ENCODE measurements around the gene NUDT21.
"Not testable (repeated sequence)": the region's sequence is repeated elsewhere in the genome, so short reads cannot be mapped to it uniquely, and the experiment has no call there.

NUDT21 gene

GRCh38 chr16:56405977-56406672, 45.0 kb downstream of the NUDT21 start:
- H3K4ac ChIP-seq (ENCODE audit: low read depth, low read length), result no peak overlapping the region
- peaks cover 7% of the 10 kb centered on the region for H3K36me3 ChIP-seq (ENCODE audit: control insufficient read depth, insufficient read depth, low read length)
- H3K4me2 ChIP-seq (ENCODE audit: low read length), result no peak overlapping the region
- no peak overlapping the region for H3K18ac ChIP-seq (ENCODE audit: low read length)
- H2BK120ac ChIP-seq (ENCODE audit: low read depth, low read length), result no peak overlapping the region
- no peak overlapping the region for H2AK5ac ChIP-seq (ENCODE audit: low read length)
- no peak overlapping the region for H3K4me3 ChIP-seq (ENCODE audit: low read length)
- WGBS (ENCODE audit: extremely low coverage, insufficient coverage, low lambda C conversion rate), result no CpG with 5 or more reads among the region's 4 CpGs
- H3K9ac ChIP-seq (ENCODE audit: low read length), result no peak overlapping the region
- H4K8ac ChIP-seq (ENCODE audit: low read depth, low read length), result no peak overlapping the region
- no peak overlapping the region for H4K5ac ChIP-seq (ENCODE audit: low read length)
- no peak overlapping the region for H3K23ac ChIP-seq (ENCODE audit: low read length)
- H3K79me2 ChIP-seq (ENCODE audit: control insufficient read depth, insufficient read depth, low read length), result no peaks in the 10 kb centered on the region
- no peaks in the 10 kb centered on the region for H3K79me1 ChIP-seq (ENCODE audit: low read length)
- H2BK15ac ChIP-seq (replicated peaks; ENCODE audit: low read depth), result no peak overlapping the region
- no peak overlapping the region for H3K27ac ChIP-seq (ENCODE audit: low read depth, low read length)
- H3K4me1 ChIP-seq (ENCODE audit: control insufficient read depth, low read depth, low read length), result no peaks in the 10 kb centered on the region
- no peak overlapping the region for H3K56ac ChIP-seq (ENCODE audit: low read length)
- no peak for DNase-seq
- H2BK5ac ChIP-seq (ENCODE audit: low read length), result no peak overlapping the region
- no peaks in the 10 kb centered on the region for H3K27me3 ChIP-seq (ENCODE audit: insufficient read depth, low read length, poor library complexity)

- Histone ChIP-seq H3K56ac (ENCODE audit: low read length) (no peak overlapping the region), H3K4me2 (ENCODE audit: low read length) (no peak overlapping the region), H3K79me1 (ENCODE audit: low read length) (no peaks in the 10 kb centered on the region), H4K8ac (ENCODE audit: low read depth, low read length) (no peak overlapping the region), H2AK5ac (ENCODE audit: low read length) (no peak overlapping the region), H3K23ac (ENCODE audit: low read length) (no peak overlapping the region), H2BK120ac (ENCODE audit: low read depth, low read length) (no peak overlapping the region), H3K9ac (ENCODE audit: low read length) (no peak overlapping the region), H2BK5ac (ENCODE audit: low read length) (no peak overlapping the region), H3K4me1 (ENCODE audit: control insufficient read depth, low read depth, low read length) (no peaks in the 10 kb centered on the region), H3K27ac (ENCODE audit: low read depth, low read length) (no peak overlapping the region), H2BK15ac (replicated peaks; ENCODE audit: low read depth) (no peak overlapping the region), H3K4ac (ENCODE audit: low read depth, low read length) (no peak overlapping the region), H3K4me3 (ENCODE audit: low read length) (no peak overlapping the region), H3K79me2 (ENCODE audit: control insufficient read depth, insufficient read depth, low read length) (no peaks in the 10 kb centered on the region), H3K36me3 (ENCODE audit: control insufficient read depth, insufficient read depth, low read length) (peaks cover 4% of the 10 kb centered on the region), H3K18ac (ENCODE audit: low read length) (no peak overlapping the region), H3K27me3 (ENCODE audit: insufficient read depth, low read length, poor library complexity) (no peaks in the 10 kb centered on the region), H4K5ac (ENCODE audit: low read length) (no peak overlapping the region)
- no CpG with 5 or more reads among the region's 5 CpGs for WGBS (ENCODE audit: extremely low coverage, insufficient coverage, low lambda C conversion rate)
- peak; percentile 45 for DNase-seq
These were observed 49.6 kb downstream of the NUDT21 start for GRCh38 chr16:56401482-56401881.

GRCh38 chr16:56400458-56400857, 50.7 kb downstream of the NUDT21 start:
- no peak overlapping the region for H2BK120ac ChIP-seq (ENCODE audit: low read depth, low read length)
- no peak for DNase-seq
- peaks cover 4% of the 10 kb centered on the region for H3K36me3 ChIP-seq (ENCODE audit: control insufficient read depth, insufficient read depth, low read length)
- no peak overlapping the region for H3K56ac ChIP-seq (ENCODE audit: low read length)
- no peak overlapping the region for H3K23ac ChIP-seq (ENCODE audit: low read length)
- H3K27me3 ChIP-seq (ENCODE audit: insufficient read depth, low read length, poor library complexity), result no peaks in the 10 kb centered on the region
- H2BK5ac ChIP-seq (ENCODE audit: low read length), result no peak overlapping the region
- no peak overlapping the region for H3K9ac ChIP-seq (ENCODE audit: low read length)
- H3K79me1 ChIP-seq (ENCODE audit: low read length), result no peaks in the 10 kb centered on the region
- H2AK5ac ChIP-seq (ENCODE audit: low read length), result no peak overlapping the region
- no peak overlapping the region for H4K8ac ChIP-seq (ENCODE audit: low read depth, low read length)
- H2BK15ac ChIP-seq (replicated peaks; ENCODE audit: low read depth), result no peak overlapping the region
- H3K4ac ChIP-seq (ENCODE audit: low read depth, low read length), result no peak overlapping the region
- WGBS (ENCODE audit: extremely low coverage, insufficient coverage, low lambda C conversion rate), result no CpG with 5 or more reads among the region's 5 CpGs
- H3K4me3 ChIP-seq (ENCODE audit: low read length), result no peak overlapping the region
- no peak overlapping the region for H4K5ac ChIP-seq (ENCODE audit: low read length)
- H3K79me2 ChIP-seq (ENCODE audit: control insufficient read depth, insufficient read depth, low read length), result no peaks in the 10 kb centered on the region
- no peak overlapping the region for H3K18ac ChIP-seq (ENCODE audit: low read length)
- no peak overlapping the region for H3K4me2 ChIP-seq (ENCODE audit: low read length)
- H3K27ac ChIP-seq (ENCODE audit: low read depth, low read length), result no peak overlapping the region
- no peaks in the 10 kb centered on the region for H3K4me1 ChIP-seq (ENCODE audit: control insufficient read depth, low read depth, low read length)

GRCh38 chr16:56399486-56399885, 51.6 kb downstream of the NUDT21 start:
- no peak overlapping the region for H3K4me3 ChIP-seq (ENCODE audit: low read length)
- H3K4me2 ChIP-seq (ENCODE audit: low read length), result no peak overlapping the region
- no peaks in the 10 kb centered on the region for H3K4me1 ChIP-seq (ENCODE audit: control insufficient read depth, low read depth, low read length)
- H3K56ac ChIP-seq (ENCODE audit: low read length), result no peak overlapping the region
- no peak overlapping the region for H2BK15ac ChIP-seq (replicated peaks; ENCODE audit: low read depth)
- no CpG with 5 or more reads among the region's 2 CpGs for WGBS (ENCODE audit: extremely low coverage, insufficient coverage, low lambda C conversion rate)
- DNase-seq, result no peak
- no peak overlapping the region for H4K8ac ChIP-seq (ENCODE audit: low read depth, low read length)
- no peak overlapping the region for H2BK120ac ChIP-seq (ENCODE audit: low read depth, low read length)
- no peaks in the 10 kb centered on the region for H3K79me1 ChIP-seq (ENCODE audit: low read length)
- H3K9ac ChIP-seq (ENCODE audit: low read length), result no peak overlapping the region
- no peak overlapping the region for H3K27ac ChIP-seq (ENCODE audit: low read depth, low read length)
- no peak overlapping the region for H3K18ac ChIP-seq (ENCODE audit: low read length)
- no peak overlapping the region for H4K5ac ChIP-seq (ENCODE audit: low read length)
- no peaks in the 10 kb centered on the region for H3K79me2 ChIP-seq (ENCODE audit: control insufficient read depth, insufficient read depth, low read length)
- peaks cover 4% of the 10 kb centered on the region for H3K36me3 ChIP-seq (ENCODE audit: control insufficient read depth, insufficient read depth, low read length)
- no peak overlapping the region for H3K23ac ChIP-seq (ENCODE audit: low read length)
- no peaks in the 10 kb centered on the region for H3K27me3 ChIP-seq (ENCODE audit: insufficient read depth, low read length, poor library complexity)
- H2BK5ac ChIP-seq (ENCODE audit: low read length), result no peak overlapping the region
- no peak overlapping the region for H2AK5ac ChIP-seq (ENCODE audit: low read length)
- H3K4ac ChIP-seq (ENCODE audit: low read depth, low read length), result no peak overlapping the region

- H2AK5ac ChIP-seq (ENCODE audit: low read length), result no peak overlapping the region
- no peak for DNase-seq
- no peak overlapping the region for H3K23ac ChIP-seq (ENCODE audit: low read length)
- H4K5ac ChIP-seq (ENCODE audit: low read length), result no peak overlapping the region
- no peak overlapping the region for H4K8ac ChIP-seq (ENCODE audit: low read depth, low read length)
- H3K4me1 ChIP-seq (ENCODE audit: control insufficient read depth, low read depth, low read length), result no peaks in the 10 kb centered on the region
- H3K79me2 ChIP-seq (ENCODE audit: control insufficient read depth, insufficient read depth, low read length), result no peaks in the 10 kb centered on the region
- H2BK15ac ChIP-seq (replicated peaks; ENCODE audit: low read depth), result no peak overlapping the region
- no peak overlapping the region for H3K4me3 ChIP-seq (ENCODE audit: low read length)
- no peaks in the 10 kb centered on the region for H3K27me3 ChIP-seq (ENCODE audit: insufficient read depth, low read length, poor library complexity)
- no peak overlapping the region for H3K27ac ChIP-seq (ENCODE audit: low read depth, low read length)
- no CpG with 5 or more reads among the region's 2 CpGs for WGBS (ENCODE audit: extremely low coverage, insufficient coverage, low lambda C conversion rate)
- H2BK120ac ChIP-seq (ENCODE audit: low read depth, low read length), result no peak overlapping the region
- H2BK5ac ChIP-seq (ENCODE audit: low read length), result no peak overlapping the region
- H3K18ac ChIP-seq (ENCODE audit: low read length), result no peak overlapping the region
- no peaks in the 10 kb centered on the region for H3K79me1 ChIP-seq (ENCODE audit: low read length)
- H3K4me2 ChIP-seq (ENCODE audit: low read length), result no peak overlapping the region
- H3K36me3 ChIP-seq (ENCODE audit: control insufficient read depth, insufficient read depth, low read length), result peaks cover 4% of the 10 kb centered on the region
- H3K9ac ChIP-seq (ENCODE audit: low read length), result no peak overlapping the region
- no peak overlapping the region for H3K4ac ChIP-seq (ENCODE audit: low read depth, low read length)
- no peak overlapping the region for H3K56ac ChIP-seq (ENCODE audit: low read length)
These were observed 52.1 kb downstream of the NUDT21 start for GRCh38 chr16:56399047-56399446.

GRCh38 chr16:56396724-56397123, 54.4 kb downstream of the NUDT21 start:
- DNase-seq; H2BK15ac ChIP-seq (replicated peaks; ENCODE audit: low read depth); H3K36me3 ChIP-seq (ENCODE audit: control insufficient read depth, insufficient read depth, low read length); H3K4me3 ChIP-seq (ENCODE audit: low read length); H3K79me2 ChIP-seq (ENCODE audit: control insufficient read depth, insufficient read depth, low read length); H3K27ac ChIP-seq (ENCODE audit: low read depth, low read length); H3K9ac ChIP-seq (ENCODE audit: low read length); H3K23ac ChIP-seq (ENCODE audit: low read length); H3K18ac ChIP-seq (ENCODE audit: low read length); H2BK5ac ChIP-seq (ENCODE audit: low read length); H3K79me1 ChIP-seq (ENCODE audit: low read length); H3K4ac ChIP-seq (ENCODE audit: low read depth, low read length); H2BK120ac ChIP-seq (ENCODE audit: low read depth, low read length); H4K8ac ChIP-seq (ENCODE audit: low read depth, low read length); H3K4me1 ChIP-seq (ENCODE audit: control insufficient read depth, low read depth, low read length); H2AK5ac ChIP-seq (ENCODE audit: low read length); H3K56ac ChIP-seq (ENCODE audit: low read length); H4K5ac ChIP-seq (ENCODE audit: low read length); H3K4me2 ChIP-seq (ENCODE audit: low read length); H3K27me3 ChIP-seq (ENCODE audit: insufficient read depth, low read length, poor library complexity): not testable (repeated sequence)
- no CpG with 5 or more reads among the region's 3 CpGs for WGBS (ENCODE audit: extremely low coverage, insufficient coverage, low lambda C conversion rate)

All from mesendoderm (in vitro differentiated cells).